Sciatic nerve (tissue), 2 donors: ENCODE results near the gene ALOX5. TPM values are rescaled to one million over a fixed set of nuclear protein-coding genes. Genes with fewer than 3 reads are reported as not detected.
"Not testable (repeated sequence)": the region's sequence is repeated elsewhere in the genome, so short reads cannot be mapped to it uniquely, and the experiment has no call there.

Experiments
- ATAC-seq: fragments of 200-7000 bp; cut with Tn5 transposase; one replicate; pipeline ENCODE4 v1.9.1; 2020; ENCODE audit warnings: mild to moderate bottlenecking, moderate library complexity
- DNase-seq: peaks from one replicate; pipeline ENCODE4 v3.0.0-alpha.2; 2020; ENCODE audit warnings: low spot score
- intact Hi-C: fragments of 100-400 bp; cut with DNase I; formaldehyde crosslinking; loops from one replicate; pipeline ENCODE4 v1.14.2; 2022
- total RNA-seq: library from RNA; stranded (reverse); fragmentation: NEBNext Ultra II Directional; extraction: Animal tissue kit (Norgen Biotek cat#: 25700); gene quantifications from one replicate; pipeline ENCODE4 v1.2.1, GENCODE V29; 2021
- donor health status: DM: no; HTN: no; CAD: no.
- donor health status: DM: no; HTN: no; CAD: no.

Gene ALOX5
- total RNA-seq, 1 donor from 2014 or later, result 33.7 TPM

GRCh38 chr10:45395554-45395953 lies 21.5 kb downstream of the ALOX5 start:
- intact Hi-C loops, result no loop called here
- no peak for ATAC-seq
- no peak for DNase-seq

GRCh38 chr10:45398595-45398994 lies 24.6 kb downstream of the ALOX5 start:
- ATAC-seq (no peak), DNase-seq (no peak)
- intact Hi-C loops, result no loop called here

- no peak for DNase-seq
- intact Hi-C loops, result no loop called here
- no peak for ATAC-seq
Observed at GRCh38 chr10:45399113-45399512, 25.1 kb downstream of the ALOX5 start.

- DNase-seq (no peak), ATAC-seq (no peak)
- intact Hi-C loops, result no loop called here
Observed at GRCh38 chr10:45403151-45403550, 29.1 kb downstream of the ALOX5 start.

- DNase-seq (no peak), ATAC-seq (peak; percentile 85)
- intact Hi-C loops, result no loop called here
Observed at GRCh38 chr10:45404087-45404769, 30.2 kb downstream of the ALOX5 start.

GRCh38 chr10:45404770-45405120 lies 30.7 kb downstream of the ALOX5 start:
- DNase-seq (no peak), ATAC-seq (no peak)
- intact Hi-C loops, result no loop called here

GRCh38 chr10:45407542-45407941 lies 33.5 kb downstream of the ALOX5 start:
- no peak for ATAC-seq
- intact Hi-C loops, result no loop called here
- no peak for DNase-seq

GRCh38 chr10:45408421-45409319 lies 34.7 kb downstream of the ALOX5 start:
- DNase-seq (no peak), ATAC-seq (peak; percentile 55)
- intact Hi-C loops, result no loop called here

- DNase-seq, intact Hi-C loops, ATAC-seq: not testable (repeated sequence)
Observed at GRCh38 chr10:45409347-45409746, 35.3 kb downstream of the ALOX5 start.

- DNase-seq (no peak), ATAC-seq (no peak)
- intact Hi-C loops, result no loop called here
Observed at GRCh38 chr10:45409782-45410181, 35.8 kb downstream of the ALOX5 start.

- no peak for DNase-seq
- ATAC-seq, result no peak
- intact Hi-C loops, result no loop called here
Observed at GRCh38 chr10:45410489-45410806, 36.4 kb downstream of the ALOX5 start.

GRCh38 chr10:45410807-45411606 lies 37.0 kb downstream of the ALOX5 start:
- intact Hi-C loops, result no loop called here
- DNase-seq (no peak), ATAC-seq (no peak)

- DNase-seq (no peak), ATAC-seq (no peak)
- intact Hi-C loops, result no loop called here
Observed at GRCh38 chr10:45411607-45411940, 37.6 kb downstream of the ALOX5 start.

GRCh38 chr10:45415062-45415461 lies 41.0 kb downstream of the ALOX5 start:
- DNase-seq, ATAC-seq, intact Hi-C loops: not testable (repeated sequence)

GRCh38 chr10:45416603-45417002 lies 42.6 kb downstream of the ALOX5 start:
- no peak for ATAC-seq
- intact Hi-C loops, result no loop called here
- DNase-seq, result no peak

GRCh38 chr10:45417746-45418145 lies 43.7 kb downstream of the ALOX5 start:
- intact Hi-C loops, result no loop called here
- no peak for DNase-seq
- no peak for ATAC-seq

- ATAC-seq, result no peak
- no peak for DNase-seq
- intact Hi-C loops, result no loop called here
Observed at GRCh38 chr10:45418417-45418848, 44.4 kb downstream of the ALOX5 start.

GRCh38 chr10:45418849-45419675 lies 45.0 kb downstream of the ALOX5 start:
- peak; percentile 79 for DNase-seq
- intact Hi-C loops, result no loop called here
- ATAC-seq, result peak; percentile 95

GRCh38 chr10:45419676-45420025 lies 45.6 kb downstream of the ALOX5 start:
- ATAC-seq (peak; percentile 60), DNase-seq (no peak)
- intact Hi-C loops, result no loop called here
